ENCODE measurements around the gene ATP11C. TPM values are rescaled to one million over a fixed set of nuclear protein-coding genes. Genes with fewer than 3 reads are reported as not detected.

Gene ATP11C
- total RNA-seq, 1 experiment from 2014 or later: 19.4 TPM

DNA sequence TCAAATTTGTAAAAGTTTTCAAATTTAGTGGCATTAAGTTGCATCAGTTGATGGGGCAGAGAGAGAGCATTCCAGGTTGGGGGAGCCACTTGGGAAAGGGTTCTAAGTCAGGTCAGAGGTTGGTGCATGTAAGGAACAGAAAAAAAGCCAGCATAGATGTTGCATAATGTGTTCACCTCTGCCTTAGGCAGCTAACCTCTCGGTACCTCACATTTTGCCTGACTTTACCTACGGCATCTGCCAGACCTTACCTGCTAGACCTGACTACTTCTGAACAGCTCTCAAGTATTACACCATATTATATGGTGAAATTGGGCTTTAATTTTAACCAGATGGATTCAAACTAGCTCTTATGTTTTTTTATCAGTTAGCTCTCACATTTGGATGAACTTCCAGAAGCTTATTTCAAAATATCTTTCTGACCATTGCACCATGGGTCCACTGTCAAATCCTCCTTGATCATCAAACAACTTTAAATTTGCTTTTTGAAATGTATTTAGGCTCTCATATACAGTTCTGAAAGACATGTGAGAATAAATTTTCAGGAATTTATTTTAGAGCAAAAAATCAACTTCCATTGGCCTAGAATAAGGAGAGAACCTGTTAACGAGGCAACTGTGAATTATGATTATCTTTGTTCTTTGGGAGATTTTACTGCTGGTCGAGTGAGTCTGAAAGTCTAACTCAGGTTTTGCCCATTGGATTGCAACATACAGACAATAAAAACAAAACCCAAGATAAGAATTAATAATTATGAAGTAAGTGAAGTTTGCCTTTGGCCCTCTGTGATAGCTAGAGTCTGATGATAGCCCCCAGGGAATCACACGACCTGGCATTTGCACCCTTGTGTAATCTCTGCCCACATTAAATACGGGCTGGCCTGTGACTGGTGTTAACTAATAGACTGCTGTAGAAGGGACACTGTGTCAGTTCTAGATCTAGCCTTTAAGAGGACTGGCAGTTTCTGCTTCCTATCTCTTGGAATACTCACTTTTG is 40.1 kb upstream of the ATP11C start:
- H3K9me2 ChIP-seq (ENCODE audit: insufficient read depth): no peaks in the 10 kb centered on the region
- no TSS peak for BruUV-seq (replicated peaks)
- no peak overlapping the region for H3K9ac ChIP-seq (ENCODE audit: low read length)
- no peak overlapping the region for H3K27ac ChIP-seq (ENCODE audit: low read depth, low read length)
- CTCF ChIA-PET: no interaction called here
- TF ChIP-seq SRF (IDR thresholded peaks at IDR 0.05; ENCODE audit: low read depth): no peak
- no peak for TF ChIP-seq FOSL1 (IDR thresholded peaks at IDR 0.05; ENCODE audit: low read depth)
- intact Hi-C loops (cut with micrococcal nuclease): no loop called here
- ATAC-seq: no peak
- DNase-seq (ENCODE audit: low read depth, low spot score): no peak
- no peak overlapping the region for H3K4me2 ChIP-seq (ENCODE audit: low read length)
- no peaks in the 10 kb centered on the region for H4K20me1 ChIP-seq (ENCODE audit: insufficient read depth)
- RAD21 ChIA-PET (ENCODE audit: low non-redundant PET in 1 of 2, low total read pairs in 2 of 2, uncharacterized antibody in 2 of 2, unreplicated experiment in 2 of 2): no interaction called here
- no peaks in the 10 kb centered on the region for H3K9me3 ChIP-seq (ENCODE audit: control insufficient read depth in 1 of 2, insufficient read depth in 1 of 2, low read depth in 1 of 2, low read length in 2 of 2)
- H2AFZ ChIP-seq (ENCODE audit: low read depth, low read length, poor library complexity, severe bottlenecking): no peak overlapping the region
- no peaks in the 10 kb centered on the region for H3K79me2 ChIP-seq (ENCODE audit: insufficient read depth, low read length)
- no peak overlapping the region for H3K4me3 ChIP-seq (replicated peaks in 1 of 2; ENCODE audit: low read depth in 1 of 2, low read length in 2 of 2)
- H3K4me1 ChIP-seq (ENCODE audit: control insufficient read depth in 1 of 2, insufficient read depth in 2 of 2, low read length in 2 of 2): no peaks in the 10 kb centered on the region
- POLR2A ChIA-PET: no interaction called here
- no peaks in the 10 kb centered on the region for H3K27me3 ChIP-seq (ENCODE audit: insufficient read depth, low read length)
- no peaks in the 10 kb centered on the region for H3K36me3 ChIP-seq (ENCODE audit: control insufficient read depth in 1 of 2, insufficient read depth in 2 of 2, low read length in 2 of 2)

DNA sequence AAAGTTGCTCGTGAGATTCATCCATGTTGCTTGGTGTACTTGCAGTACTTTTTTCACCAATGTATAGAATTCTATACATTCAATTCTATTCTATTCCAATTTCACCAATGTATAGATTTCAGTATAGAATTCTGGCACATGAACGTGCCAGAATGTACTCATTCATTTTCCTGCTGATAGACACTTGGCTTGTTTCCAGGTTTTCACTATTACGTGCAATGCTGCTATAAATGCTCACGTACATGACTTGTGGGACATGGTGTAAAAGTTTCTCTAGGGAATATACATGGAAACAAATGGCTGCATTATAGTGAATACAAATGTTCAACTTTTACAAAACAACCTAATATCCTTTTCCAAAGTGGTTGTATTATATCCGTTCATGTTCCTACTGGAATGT is 39.3 kb upstream of the ATP11C start:
- no peak overlapping the region for H3K4me2 ChIP-seq (ENCODE audit: low read length)
- no peak for DNase-seq (ENCODE audit: low read depth, low spot score)
- H3K9me2 ChIP-seq (ENCODE audit: insufficient read depth): no peaks in the 10 kb centered on the region
- no peaks in the 10 kb centered on the region for H4K20me1 ChIP-seq (ENCODE audit: insufficient read depth)
- H3K9ac ChIP-seq (ENCODE audit: low read length): no peak overlapping the region
- H3K4me3 ChIP-seq (replicated peaks in 1 of 2; ENCODE audit: low read depth in 1 of 2, low read length in 2 of 2): no peak overlapping the region
- ChIA-PET CTCF (no interaction called here), RAD21 (ENCODE audit: low non-redundant PET in 1 of 2, low total read pairs in 2 of 2, uncharacterized antibody in 2 of 2, unreplicated experiment in 2 of 2) (no interaction called here), POLR2A (no interaction called here)
- H3K79me2 ChIP-seq (ENCODE audit: insufficient read depth, low read length): no peaks in the 10 kb centered on the region
- H3K36me3 ChIP-seq (ENCODE audit: control insufficient read depth in 1 of 2, insufficient read depth in 2 of 2, low read length in 2 of 2): no peaks in the 10 kb centered on the region
- ATAC-seq: no peak
- TF ChIP-seq POLR2A (IDR thresholded peaks at IDR 0.05; ENCODE audit: borderline replicate concordance, extremely low read depth, insufficient read depth, insufficient read length) (no peak), ZNF274 (IDR thresholded peaks at IDR 0.05; ENCODE audit: low read depth, low read length) (no peak), CBX3 (IDR thresholded peaks at IDR 0.05; ENCODE audit: low read depth) (no peak), SIN3A (IDR thresholded peaks at IDR 0.05; ENCODE audit: low read depth) (no peak), SP1 (IDR thresholded peaks at IDR 0.05; ENCODE audit: low read depth) (no peak), RAD21 (IDR thresholded peaks at IDR 0.05; ENCODE audit: low read depth) (no peak), JUND (IDR thresholded peaks at IDR 0.05) (no peak), EZH2 (IDR thresholded peaks at IDR 0.05) (no peak), CEBPB (IDR thresholded peaks at IDR 0.05; ENCODE audit: low read depth) (no peak)
- TF ChIP-seq, protein P1, sequence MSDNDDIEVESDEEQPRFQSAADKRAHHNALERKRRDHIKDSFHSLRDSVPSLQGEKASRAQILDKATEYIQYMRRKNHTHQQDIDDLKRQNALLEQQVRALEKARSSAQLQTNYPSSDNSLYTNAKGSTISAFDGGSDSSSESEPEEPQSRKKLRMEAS (IDR thresholded peaks at IDR 0.05): no peak
- TF ChIP-seq, protein P2, sequence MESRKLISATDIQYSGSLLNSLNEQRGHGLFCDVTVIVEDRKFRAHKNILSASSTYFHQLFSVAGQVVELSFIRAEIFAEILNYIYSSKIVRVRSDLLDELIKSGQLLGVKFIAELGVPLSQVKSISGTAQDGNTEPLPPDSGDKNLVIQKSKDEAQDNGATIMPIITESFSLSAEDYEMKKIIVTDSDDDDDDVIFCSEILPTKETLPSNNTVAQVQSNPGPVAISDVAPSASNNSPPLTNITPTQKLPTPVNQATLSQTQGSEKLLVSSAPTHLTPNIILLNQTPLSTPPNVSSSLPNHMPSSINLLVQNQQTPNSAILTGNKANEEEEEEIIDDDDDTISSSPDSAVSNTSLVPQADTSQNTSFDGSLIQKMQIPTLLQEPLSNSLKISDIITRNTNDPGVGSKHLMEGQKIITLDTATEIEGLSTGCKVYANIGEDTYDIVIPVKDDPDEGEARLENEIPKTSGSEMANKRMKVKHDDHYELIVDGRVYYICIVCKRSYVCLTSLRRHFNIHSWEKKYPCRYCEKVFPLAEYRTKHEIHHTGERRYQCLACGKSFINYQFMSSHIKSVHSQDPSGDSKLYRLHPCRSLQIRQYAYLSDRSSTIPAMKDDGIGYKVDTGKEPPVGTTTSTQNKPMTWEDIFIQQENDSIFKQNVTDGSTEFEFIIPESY (IDR thresholded peaks at IDR 0.05; ENCODE audit: extremely low read depth, insufficient replicate concordance, low read length): no peak
- TF ChIP-seq, protein P3, sequence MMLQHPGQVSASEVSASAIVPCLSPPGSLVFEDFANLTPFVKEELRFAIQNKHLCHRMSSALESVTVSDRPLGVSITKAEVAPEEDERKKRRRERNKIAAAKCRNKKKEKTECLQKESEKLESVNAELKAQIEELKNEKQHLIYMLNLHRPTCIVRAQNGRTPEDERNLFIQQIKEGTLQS (IDR thresholded peaks at IDR 0.05): no peak
- TF ChIP-seq, protein P4, sequence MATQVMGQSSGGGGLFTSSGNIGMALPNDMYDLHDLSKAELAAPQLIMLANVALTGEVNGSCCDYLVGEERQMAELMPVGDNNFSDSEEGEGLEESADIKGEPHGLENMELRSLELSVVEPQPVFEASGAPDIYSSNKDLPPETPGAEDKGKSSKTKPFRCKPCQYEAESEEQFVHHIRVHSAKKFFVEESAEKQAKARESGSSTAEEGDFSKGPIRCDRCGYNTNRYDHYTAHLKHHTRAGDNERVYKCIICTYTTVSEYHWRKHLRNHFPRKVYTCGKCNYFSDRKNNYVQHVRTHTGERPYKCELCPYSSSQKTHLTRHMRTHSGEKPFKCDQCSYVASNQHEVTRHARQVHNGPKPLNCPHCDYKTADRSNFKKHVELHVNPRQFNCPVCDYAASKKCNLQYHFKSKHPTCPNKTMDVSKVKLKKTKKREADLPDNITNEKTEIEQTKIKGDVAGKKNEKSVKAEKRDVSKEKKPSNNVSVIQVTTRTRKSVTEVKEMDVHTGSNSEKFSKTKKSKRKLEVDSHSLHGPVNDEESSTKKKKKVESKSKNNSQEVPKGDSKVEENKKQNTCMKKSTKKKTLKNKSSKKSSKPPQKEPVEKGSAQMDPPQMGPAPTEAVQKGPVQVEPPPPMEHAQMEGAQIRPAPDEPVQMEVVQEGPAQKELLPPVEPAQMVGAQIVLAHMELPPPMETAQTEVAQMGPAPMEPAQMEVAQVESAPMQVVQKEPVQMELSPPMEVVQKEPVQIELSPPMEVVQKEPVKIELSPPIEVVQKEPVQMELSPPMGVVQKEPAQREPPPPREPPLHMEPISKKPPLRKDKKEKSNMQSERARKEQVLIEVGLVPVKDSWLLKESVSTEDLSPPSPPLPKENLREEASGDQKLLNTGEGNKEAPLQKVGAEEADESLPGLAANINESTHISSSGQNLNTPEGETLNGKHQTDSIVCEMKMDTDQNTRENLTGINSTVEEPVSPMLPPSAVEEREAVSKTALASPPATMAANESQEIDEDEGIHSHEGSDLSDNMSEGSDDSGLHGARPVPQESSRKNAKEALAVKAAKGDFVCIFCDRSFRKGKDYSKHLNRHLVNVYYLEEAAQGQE (IDR thresholded peaks at IDR 0.05; ENCODE audit: low read depth): no peak
- no peaks in the 10 kb centered on the region for H3K9me3 ChIP-seq (ENCODE audit: control insufficient read depth in 1 of 2, insufficient read depth in 1 of 2, low read depth in 1 of 2, low read length in 2 of 2)
- peaks cover 0 to 1% of the 10 kb centered on the region in 2 experiments; a peak in 1 of 4 replicates for H3K4me1 ChIP-seq (ENCODE audit: control insufficient read depth in 1 of 2, insufficient read depth in 2 of 2, low read length in 2 of 2)
- H3K27me3 ChIP-seq (ENCODE audit: insufficient read depth, low read length): no peaks in the 10 kb centered on the region
- no peak overlapping the region for H2AFZ ChIP-seq (ENCODE audit: low read depth, low read length, poor library complexity, severe bottlenecking)
- intact Hi-C loops (cut with micrococcal nuclease): no loop called here
- no TSS peak for BruUV-seq (replicated peaks)
- no peak overlapping the region for H3K27ac ChIP-seq (ENCODE audit: low read depth, low read length)

Measured in HCT116 (cell line).